Measurements from ENCODE around the gene OR56A1. TPM values are rescaled to one million over a fixed set of nuclear protein-coding genes. Genes with fewer than 3 reads are reported as not detected.
"Not testable (repeated sequence)": the region's sequence is repeated elsewhere in the genome, so short reads cannot be mapped to it uniquely, and the experiment has no call there.

OR56A1 gene
- under 1 TPM; 0.05 to 0.11 TPM for total RNA-seq

GRCh38 chr11:6030708-6031405, at the start of gene OR56A1:
Gene OR56A1, minus strand, starts transcription at chr11:6030758. Its CDS starts 3,066 bp downstream, at chr11:6027692.
- no peaks in the 10 kb centered on the region for H3K9me3 Mint-ChIP-seq
- DNase-seq (ENCODE audit: low spot score): no peak
- H3K27ac Mint-ChIP-seq: no peak within 1 kb of the TSS
- H3K27me3 Mint-ChIP-seq: peaks cover 13 to 18% of the 10 kb centered on the region in 2 donors
- no peaks in the 10 kb centered on the region for H3K4me1 Mint-ChIP-seq (ENCODE audit: low read depth in 2 of 2)
- ATAC-seq: no peak
- no peak within 1 kb of the TSS for H3K4me3 Mint-ChIP-seq
- H3K36me3 Mint-ChIP-seq: no peaks in the 10 kb centered on the region

GRCh38 chr11:6079463-6079862, 48.9 kb upstream of the OR56A1 start:
- H3K9me3 Mint-ChIP-seq: peaks cover 10% of the 10 kb centered on the region
- DNase-seq (ENCODE audit: low spot score) (no peak), ATAC-seq (no peak)
- H3K36me3 Mint-ChIP-seq: peaks cover 15% of the 10 kb centered on the region
- H3K4me1 Mint-ChIP-seq (ENCODE audit: low read depth in 2 of 2): no peaks in the 10 kb centered on the region
- H3K27ac Mint-ChIP-seq: no peak overlapping the region
- H3K27me3 Mint-ChIP-seq: peaks cover 16 to 29% of the 10 kb centered on the region in 2 donors
- H3K4me3 Mint-ChIP-seq: no peak overlapping the region

- no peak overlapping the region for H3K27ac Mint-ChIP-seq
- H3K9me3 Mint-ChIP-seq: peaks cover 6% of the 10 kb centered on the region
- H3K27me3 Mint-ChIP-seq: peaks cover 9 to 34% of the 10 kb centered on the region in 2 donors
- peaks cover 10% of the 10 kb centered on the region for H3K36me3 Mint-ChIP-seq
- no peaks in the 10 kb centered on the region for H3K4me1 Mint-ChIP-seq (ENCODE audit: low read depth in 2 of 2)
- DNase-seq (ENCODE audit: low spot score) (no peak), ATAC-seq (no peak)
- no peak overlapping the region for H3K4me3 Mint-ChIP-seq
Measured at GRCh38 chr11:6077723-6078122, 47.2 kb upstream of the OR56A1 start.

GRCh38 chr11:6076443-6076842, 45.9 kb upstream of the OR56A1 start:
- H3K9me3 Mint-ChIP-seq; ATAC-seq; H3K36me3 Mint-ChIP-seq; H3K4me3 Mint-ChIP-seq; H3K27ac Mint-ChIP-seq; H3K4me1 Mint-ChIP-seq (ENCODE audit: low read depth in 2 of 2); DNase-seq (ENCODE audit: low spot score): not testable (repeated sequence)
- H3K27me3 Mint-ChIP-seq: peaks cover 2 to 38% of the 10 kb centered on the region in 2 donors

GRCh38 chr11:6067502-6067901, 36.9 kb upstream of the OR56A1 start:
- Mint-ChIP-seq H3K4me1 (ENCODE audit: low read depth in 2 of 2) (peaks cover 0 to 4% of the 10 kb centered on the region in 2 donors), H3K27ac (no peak overlapping the region), H3K27me3 (peaks cover 15 to 18% of the 10 kb centered on the region in 2 donors), H3K4me3 (no peak overlapping the region), H3K9me3 (no peaks in the 10 kb centered on the region), H3K36me3 (no peaks in the 10 kb centered on the region)
- ATAC-seq (no peak), DNase-seq (ENCODE audit: low spot score) (no peak)

GRCh38 chr11:6062691-6063358, 32.3 kb upstream of the OR56A1 start:
- Mint-ChIP-seq H3K4me1 (ENCODE audit: low read depth in 2 of 2) (peaks cover 0 to 4% of the 10 kb centered on the region in 2 donors), H3K9me3 (no peaks in the 10 kb centered on the region), H3K36me3 (no peaks in the 10 kb centered on the region), H3K27me3 (peaks cover 34 to 36% of the 10 kb centered on the region in 2 donors), H3K27ac (no peak overlapping the region), H3K4me3 (no peak overlapping the region)
- no peak for ATAC-seq
- DNase-seq (ENCODE audit: low spot score): no peak

- no peaks in the 10 kb centered on the region for H3K9me3 Mint-ChIP-seq
- no peaks in the 10 kb centered on the region for H3K36me3 Mint-ChIP-seq
- no peak overlapping the region for H3K4me3 Mint-ChIP-seq
- H3K4me1 Mint-ChIP-seq (ENCODE audit: low read depth in 2 of 2): peaks cover 0 to 2% of the 10 kb centered on the region in 2 donors
- DNase-seq (ENCODE audit: low spot score) (no peak), ATAC-seq (no peak)
- H3K27me3 Mint-ChIP-seq: peaks cover 34 to 36% of the 10 kb centered on the region in 2 donors
- no peak overlapping the region for H3K27ac Mint-ChIP-seq
Measured at GRCh38 chr11:6061475-6061874, 30.9 kb upstream of the OR56A1 start.

DNA sequence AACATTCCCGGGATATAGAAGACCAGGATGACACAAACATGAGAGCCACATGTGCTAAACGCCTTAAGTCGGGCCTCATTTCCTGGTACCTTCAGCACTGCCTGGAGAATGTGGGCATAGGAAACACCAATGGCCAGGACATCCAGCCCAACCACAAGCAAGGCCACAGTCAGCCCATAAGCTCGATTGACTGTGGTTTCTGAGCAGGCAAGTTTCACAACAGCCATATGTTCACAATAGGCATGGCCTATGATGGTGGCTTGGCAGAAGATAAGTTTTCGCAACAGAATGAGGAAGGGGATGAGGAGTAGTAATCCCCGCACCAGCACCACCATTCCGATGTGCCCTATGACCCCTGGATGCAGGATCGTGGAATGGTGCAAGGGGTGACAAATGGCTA, 26.9 kb upstream of the OR56A1 start:
- peaks cover 42 to 51% of the 10 kb centered on the region in 2 donors for H3K27me3 Mint-ChIP-seq
- ATAC-seq (no peak), DNase-seq (ENCODE audit: low spot score) (no peak)
- no peak overlapping the region for H3K4me3 Mint-ChIP-seq
- no peak overlapping the region for H3K27ac Mint-ChIP-seq
- H3K9me3 Mint-ChIP-seq: no peaks in the 10 kb centered on the region
- peaks cover 0 to 2% of the 10 kb centered on the region in 2 donors for H3K4me1 Mint-ChIP-seq (ENCODE audit: low read depth in 2 of 2)
- H3K36me3 Mint-ChIP-seq: no peaks in the 10 kb centered on the region

DNA sequence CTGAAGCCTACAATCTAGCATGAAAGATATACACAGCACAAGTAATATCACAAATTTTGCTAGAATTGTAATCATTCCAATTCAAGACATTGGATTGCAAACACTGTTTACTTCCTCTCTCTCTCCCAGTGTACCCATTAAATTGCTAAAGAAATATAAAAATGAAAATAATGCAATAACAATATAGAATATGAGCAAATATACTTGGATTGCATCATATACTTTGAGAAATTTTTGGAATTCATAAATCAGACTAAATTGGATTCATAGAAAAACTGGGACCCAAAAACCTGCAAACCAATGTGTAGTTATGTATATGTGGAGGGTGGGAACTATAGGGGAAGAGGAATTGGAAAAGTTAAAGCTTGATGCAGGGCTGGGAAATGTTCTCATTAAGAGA, 25.0 kb upstream of the OR56A1 start:
- H3K27me3 Mint-ChIP-seq: peaks cover 41 to 54% of the 10 kb centered on the region in 2 donors
- H3K4me1 Mint-ChIP-seq (ENCODE audit: low read depth in 2 of 2): peaks cover 0 to 2% of the 10 kb centered on the region in 2 donors
- no peaks in the 10 kb centered on the region for H3K36me3 Mint-ChIP-seq
- no peaks in the 10 kb centered on the region for H3K9me3 Mint-ChIP-seq
- H3K4me3 Mint-ChIP-seq: no peak overlapping the region
- DNase-seq (ENCODE audit: low spot score): no peak
- H3K27ac Mint-ChIP-seq: no peak overlapping the region
- no peak for ATAC-seq

DNA sequence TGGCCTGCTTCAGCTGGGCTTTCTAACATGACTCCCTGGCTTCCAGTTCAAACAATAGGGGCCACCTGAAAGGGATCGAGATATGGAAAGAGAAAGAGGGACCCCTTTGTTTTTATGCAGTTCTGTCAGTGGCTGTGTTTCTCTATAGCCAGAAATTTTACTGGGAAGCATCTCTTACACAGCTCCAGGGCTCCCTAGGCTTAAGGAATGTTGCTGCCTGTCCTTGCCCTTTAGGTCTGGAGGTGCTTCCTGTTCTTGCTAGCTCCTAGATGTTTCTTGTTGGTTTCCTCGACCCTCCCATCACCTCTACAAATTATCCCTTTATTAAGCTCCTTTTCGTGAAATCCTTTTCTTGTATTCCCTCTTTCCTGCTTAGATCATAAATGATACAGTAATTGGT, 21.8 kb upstream of the OR56A1 start:
- Mint-ChIP-seq H3K9me3 (no peaks in the 10 kb centered on the region), H3K4me1 (ENCODE audit: low read depth in 2 of 2) (peaks cover 0 to 2% of the 10 kb centered on the region in 2 donors), H3K36me3 (no peaks in the 10 kb centered on the region), H3K27ac (no peak overlapping the region), H3K4me3 (no peak overlapping the region), H3K27me3 (peaks cover 29 to 47% of the 10 kb centered on the region in 2 donors)
- no peak for DNase-seq (ENCODE audit: low spot score)
- ATAC-seq: no peak

- Mint-ChIP-seq H3K9me3 (no peaks in the 10 kb centered on the region), H3K27me3 (peaks cover 20 to 48% of the 10 kb centered on the region in 2 donors), H3K36me3 (no peaks in the 10 kb centered on the region), H3K4me1 (ENCODE audit: low read depth in 2 of 2) (no peaks in the 10 kb centered on the region), H3K4me3 (no peak overlapping the region), H3K27ac (no peak overlapping the region)
- no peak for DNase-seq (ENCODE audit: low spot score)
- no peak for ATAC-seq
Measured at GRCh38 chr11:6040874-6041273, 10.3 kb upstream of the OR56A1 start.

DNA sequence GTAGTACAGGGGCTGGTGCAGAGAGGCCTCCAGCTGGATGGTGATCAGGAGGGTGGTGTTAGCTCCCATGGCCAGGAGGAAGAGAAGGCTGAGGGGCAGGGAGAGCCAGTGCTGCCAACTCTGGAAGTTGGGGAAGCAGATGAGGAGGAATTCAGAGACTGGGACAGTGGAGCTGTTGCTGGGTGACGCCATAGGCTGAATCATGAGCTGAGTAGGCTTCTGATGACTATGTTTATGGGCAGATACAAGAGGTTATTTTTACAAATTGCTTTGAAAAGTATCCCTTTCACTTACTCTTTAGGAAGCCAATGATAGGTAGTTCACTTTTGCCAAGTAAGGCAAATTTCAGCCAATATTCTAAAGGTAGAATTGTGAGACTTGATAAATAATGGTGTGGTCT, 3.1 kb downstream of the OR56A1 start:
- no peaks in the 10 kb centered on the region for H3K36me3 Mint-ChIP-seq
- no peak for ATAC-seq
- no peaks in the 10 kb centered on the region for H3K9me3 Mint-ChIP-seq
- peaks cover 19 to 22% of the 10 kb centered on the region in 2 donors for H3K27me3 Mint-ChIP-seq
- DNase-seq (ENCODE audit: low spot score): no peak
- no peak overlapping the region for H3K27ac Mint-ChIP-seq
- no peaks in the 10 kb centered on the region for H3K4me1 Mint-ChIP-seq (ENCODE audit: low read depth in 2 of 2)
- no peak overlapping the region for H3K4me3 Mint-ChIP-seq

- Mint-ChIP-seq H3K4me3 (no peak overlapping the region), H3K27ac (no peak overlapping the region)
Measured at GRCh38 chr11:6025056-6025455, 5.5 kb downstream of the OR56A1 start.

DNA sequence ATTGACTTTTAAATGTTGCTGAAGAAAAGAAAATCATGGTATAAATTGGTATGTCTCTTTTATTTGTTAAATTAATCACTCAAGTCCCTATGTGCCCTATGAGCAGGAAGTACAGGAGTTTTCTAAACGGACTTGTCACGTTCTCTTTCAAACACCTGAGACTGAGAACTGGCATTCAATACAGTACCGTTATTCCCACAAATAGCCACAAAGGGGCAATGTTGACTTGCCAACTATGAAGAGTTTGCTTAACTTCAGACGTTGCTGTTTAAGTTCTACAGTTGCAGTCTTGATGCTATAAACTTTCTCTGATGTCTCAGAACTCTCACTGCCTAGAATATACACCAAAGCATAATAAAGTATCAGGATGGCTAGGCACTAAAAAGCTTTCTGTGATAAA, 7.6 kb downstream of the OR56A1 start:
- no peaks in the 10 kb centered on the region for H3K9me3 Mint-ChIP-seq
- H3K4me1 Mint-ChIP-seq (ENCODE audit: low read depth in 2 of 2): no peaks in the 10 kb centered on the region
- H3K27ac Mint-ChIP-seq: no peak overlapping the region
- ATAC-seq: peak in 1 of 2 donors; percentile 74
- no peak for DNase-seq (ENCODE audit: low spot score)
- H3K4me3 Mint-ChIP-seq: no peak overlapping the region
- peaks cover 25 to 44% of the 10 kb centered on the region in 2 donors for H3K27me3 Mint-ChIP-seq
- H3K36me3 Mint-ChIP-seq: no peaks in the 10 kb centered on the region

More at GRCh38 chr11:6025056-6025455, 5.5 kb downstream of the OR56A1 start:
- Mint-ChIP-seq H3K27me3 (peaks cover 23 to 30% of the 10 kb centered on the region in 2 donors), H3K36me3 (no peaks in the 10 kb centered on the region), H3K9me3 (no peaks in the 10 kb centered on the region), H3K4me1 (ENCODE audit: low read depth in 2 of 2) (no peaks in the 10 kb centered on the region)
- no peak for DNase-seq (ENCODE audit: low spot score)
- ATAC-seq: no peak

Measured in natural killer cell treated with Interleukin-12 subunit alpha and Interleukin-12 subunit beta and Interleukin-15 and Interleukin-18, amount 100 ng/mL, for 72 hours (primary cell).